Neuronal stem cell (in vitro differentiated cells): Measurements from ENCODE around the gene SYT5.
A peak's percentile ranks its signal among the peaks of the same experiment; 100 is the strongest.

Experiments
- DNase-seq: peaks from one replicate; pipeline ENCODE4 v3.0.0-alpha.2; 2013; ENCODE audit warnings: low spot score
- H2AFZ ChIP-seq: one replicate; pipeline ENCODE4 v1.6.1; 2013; ENCODE audit warnings: mild to moderate bottlenecking, low read length, inconsistent platforms
- H2AK5ac ChIP-seq: 2 replicates; pipeline ENCODE4 v1.6.1; 2013; ENCODE audit warnings: low read depth, mild to moderate bottlenecking, inconsistent platforms, low read length, moderate library complexity, mixed read lengths
- H2BK120ac ChIP-seq: 2 replicates; pipeline ENCODE4 v1.6.1; 2013; ENCODE audit warnings: low read depth, mild to moderate bottlenecking, inconsistent platforms, low read length, moderate library complexity, mixed read lengths
- H2BK12ac ChIP-seq: one replicate; pipeline ENCODE4 v1.6.1; 2013; ENCODE audit warnings: low read length, inconsistent platforms
- H2BK15ac ChIP-seq: 2 replicates; pipeline ENCODE4 v1.6.1; 2013; ENCODE audit warnings: mild to moderate bottlenecking, low read length, inconsistent platforms, mixed read lengths
- H2BK5ac ChIP-seq: one replicate; pipeline ENCODE4 v1.6.1; 2013; ENCODE audit warnings: inconsistent platforms, mild to moderate bottlenecking, low read length, moderate library complexity
- H3K14ac ChIP-seq: one replicate; pipeline ENCODE4 v1.6.1; 2013; ENCODE audit warnings: low read length, inconsistent platforms
- H3K18ac ChIP-seq: 2 replicates; pipeline ENCODE4 v1.6.1; 2013; ENCODE audit warnings: low read length, inconsistent platforms
- H3K23ac ChIP-seq: 2 replicates; pipeline ENCODE4 v1.6.1; 2013; ENCODE audit warnings: low read depth, mild to moderate bottlenecking, mixed read lengths, low read length, inconsistent platforms; ENCODE audit not compliant: poor library complexity
- H3K27ac ChIP-seq: replicated peaks from 3 replicates; pipeline ENCODE4 v1.5.1; 2013; ENCODE audit warnings: low read length, inconsistent platforms
- H3K27me3 ChIP-seq, 3 experiments: 2 replicates each; pipeline ENCODE4 v1.6.1; 2013; ENCODE audit warnings: low read length in 3 of 3, mild to moderate bottlenecking in 2 of 3, inconsistent platforms in 1 of 3, low read depth in 1 of 3, mixed read lengths in 1 of 3, moderate library complexity in 1 of 3; ENCODE audit not compliant: control insufficient read depth in 3 of 3, insufficient read depth in 3 of 3
- H3K36me3 ChIP-seq, 2 donors: replicated peaks in 1 of 2; 2 replicates each; pipeline ENCODE4 v1.6.1; 2013; ENCODE audit warnings: low read length in 2 of 2; ENCODE audit not compliant: control insufficient read depth in 2 of 2, insufficient read depth in 2 of 2
- H3K4ac ChIP-seq: 2 replicates; pipeline ENCODE4 v1.6.1; 2013; ENCODE audit warnings: inconsistent platforms, mild to moderate bottlenecking, low read length, moderate library complexity
- H3K4me1 ChIP-seq, 2 donors: 1 replicate in 1 of 2; 2 replicates in 1 of 2; pipeline ENCODE4 v1.6.1; 2013; ENCODE audit warnings: low read length in 2 of 2, low read depth in 1 of 2; ENCODE audit not compliant: control insufficient read depth in 2 of 2, insufficient read depth in 1 of 2
- H3K4me2 ChIP-seq: one replicate; pipeline ENCODE4 v1.6.1; 2013; ENCODE audit warnings: mild to moderate bottlenecking, low read length, inconsistent platforms; ENCODE audit not compliant: insufficient read depth, poor library complexity, severe bottlenecking
- H3K4me3 ChIP-seq, 2 donors: 2 replicates each; pipeline ENCODE4 v1.5.1; 2013; ENCODE audit warnings: low read length in 2 of 2, mild to moderate bottlenecking in 2 of 2, inconsistent platforms in 1 of 2, moderate library complexity in 1 of 2
- H3K79me1 ChIP-seq: one replicate; pipeline ENCODE4 v1.6.1; 2013; ENCODE audit warnings: low read depth, mild to moderate bottlenecking, inconsistent platforms, low read length, moderate library complexity
- H3K9ac ChIP-seq: one replicate; pipeline ENCODE4 v1.6.1; 2013; ENCODE audit warnings: mild to moderate bottlenecking, low read depth, low read length, inconsistent platforms; ENCODE audit not compliant: poor library complexity
- H3K9me3 ChIP-seq, 2 donors: replicated peaks in 1 of 2; 2 replicates each; pipeline versions ENCODE3 to v1.6.1; 2013; ENCODE audit warnings: low read length in 2 of 2, mild to moderate bottlenecking in 2 of 2, inconsistent platforms in 1 of 2, low read depth in 1 of 2, mixed read lengths in 1 of 2, moderate library complexity in 1 of 2; ENCODE audit not compliant: control insufficient read depth in 2 of 2, insufficient read depth in 1 of 2
- H4K8ac ChIP-seq: one replicate; pipeline ENCODE4 v1.6.1; 2013; ENCODE audit warnings: low read depth, mild to moderate bottlenecking, inconsistent platforms, low read length, moderate library complexity
- H4K91ac ChIP-seq: one replicate; pipeline ENCODE4 v1.6.1; 2013; ENCODE audit warnings: low read length, low read depth, mild to moderate bottlenecking, inconsistent platforms; ENCODE audit not compliant: poor library complexity
- WGBS, 2 donors: extraction: QIAGEN DNeasy Blood & Tissue Kit; methylation state at CpG; one replicate each; pipeline ENCODE4 v1.1.7; 2013; ENCODE audit warnings: missing lambda C conversion rate in 2 of 2, mixed read lengths in 1 of 2; ENCODE audit not compliant: insufficient read length in 2 of 2, insufficient replicate concordance in 1 of 2; ENCODE audit errors: extremely low coverage in 2 of 2; 5-methylcytosine and 5-hydroxymethylcytosine counted together

Gene SYT5

DNA sequence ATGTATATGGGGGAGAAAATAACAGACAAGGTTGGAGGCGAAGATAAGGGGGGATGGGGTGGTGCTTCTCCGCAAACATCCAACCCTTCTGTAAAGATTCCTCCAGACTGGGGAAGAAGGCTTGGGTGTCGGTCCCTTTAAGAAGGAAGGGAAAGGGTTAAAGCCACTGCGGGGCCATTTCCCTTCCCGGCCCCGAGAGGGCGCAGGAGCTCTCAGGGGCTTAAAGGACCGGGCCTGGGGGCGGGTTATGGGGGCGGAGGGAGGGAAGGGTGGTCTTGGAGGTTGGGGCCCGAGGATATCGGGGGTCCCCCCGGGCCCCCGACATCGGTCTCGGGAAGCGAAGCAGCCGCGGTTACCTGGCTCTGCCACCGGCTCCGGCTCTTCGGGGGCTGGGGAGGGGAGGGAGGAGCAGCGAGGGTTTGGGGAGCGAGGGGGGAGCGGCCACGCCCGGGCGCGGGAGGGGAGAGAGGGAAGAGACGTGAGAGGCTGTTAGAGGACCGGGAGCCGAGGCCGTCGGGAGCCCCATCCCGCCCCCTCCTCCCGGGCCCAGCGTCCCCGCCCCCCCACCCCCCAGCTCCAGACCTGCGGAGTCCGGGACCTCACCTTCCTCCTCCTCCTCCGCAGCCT lies 33.9 kb downstream of the SYT5 start:
- Histone ChIP-seq H3K9ac (no peak overlapping the region), H3K18ac (peak overlapping the region; percentile 100), H3K4ac (no peak overlapping the region), H2AK5ac (peak overlapping the region; percentile 74), H4K8ac (no peak overlapping the region), H3K79me1 (no peaks in the 10 kb centered on the region), H2BK15ac (peak overlapping the region; percentile 86), H3K36me3 (no peaks in the 10 kb centered on the region), H3K27ac (peak overlapping the region; percentile 81), H3K4me3 (peak overlapping the region in 1 of 2 donors; percentile 70), H2BK5ac (peak overlapping the region; percentile 22), H3K27me3 (peaks cover 0 to 55% (median 2%) of the 10 kb centered on the region in 3 experiments), H3K14ac (no peak overlapping the region), H2BK120ac (no peak overlapping the region), H4K91ac (no peak overlapping the region), H2AFZ (peak overlapping the region; percentile 85), H2BK12ac (no peak overlapping the region), H3K4me2 (peak overlapping the region; percentile 78), H3K9me3 (no peaks in the 10 kb centered on the region), H3K4me1 (peaks cover 8 to 26% of the 10 kb centered on the region in 2 donors), H3K23ac (peak overlapping the region; percentile 80)
- DNase-seq = no peak
- no CpG with 5 or more reads among the region's 41 CpGs for WGBS, 2 donors

DNA sequence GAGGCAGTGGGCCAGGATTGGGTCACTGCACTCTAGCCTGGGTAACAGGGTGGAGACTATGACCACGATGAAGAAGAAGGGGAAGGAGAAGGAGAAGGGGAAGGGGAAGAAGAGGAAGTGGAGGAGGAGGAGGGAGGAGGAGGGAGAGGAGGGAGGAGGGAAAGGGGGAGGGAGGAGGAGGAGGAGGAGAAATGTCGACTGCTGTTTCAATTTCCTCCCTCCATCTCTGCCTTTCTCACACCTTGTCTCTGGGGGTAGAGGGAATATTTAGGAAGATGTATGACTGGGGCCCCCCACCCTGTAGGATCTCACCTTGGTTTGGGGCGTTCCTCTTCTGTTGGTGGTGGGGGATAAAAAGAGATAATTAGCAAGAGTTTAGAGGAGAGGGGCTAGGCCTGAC lies 34.9 kb downstream of the SYT5 start:
- Histone ChIP-seq H2AK5ac (peak overlapping the region; percentile 61), H3K4me2 (no peak overlapping the region), H3K23ac (no peak overlapping the region), H3K9ac (no peak overlapping the region), H2BK120ac (no peak overlapping the region), H2BK12ac (no peak overlapping the region), H3K27me3 (peaks cover 0 to 52% (median 2%) of the 10 kb centered on the region in 3 experiments), H3K27ac (no peak overlapping the region), H3K79me1 (no peaks in the 10 kb centered on the region), H3K18ac (no peak overlapping the region), H3K4ac (no peak overlapping the region), H2BK5ac (peak overlapping the region; percentile 35), H3K14ac (no peak overlapping the region), H3K36me3 (no peaks in the 10 kb centered on the region), H4K91ac (no peak overlapping the region), H2BK15ac (peak overlapping the region; percentile 72), H4K8ac (no peak overlapping the region), H3K4me1 (peaks cover 11 to 30% of the 10 kb centered on the region in 2 donors), H3K4me3 (no peak overlapping the region), H3K9me3 (no peaks in the 10 kb centered on the region), H2AFZ (no peak overlapping the region)
- DNase-seq = no peak
- WGBS, 2 donors = no CpG with 5 or more reads among the region's 3 CpGs

DNA sequence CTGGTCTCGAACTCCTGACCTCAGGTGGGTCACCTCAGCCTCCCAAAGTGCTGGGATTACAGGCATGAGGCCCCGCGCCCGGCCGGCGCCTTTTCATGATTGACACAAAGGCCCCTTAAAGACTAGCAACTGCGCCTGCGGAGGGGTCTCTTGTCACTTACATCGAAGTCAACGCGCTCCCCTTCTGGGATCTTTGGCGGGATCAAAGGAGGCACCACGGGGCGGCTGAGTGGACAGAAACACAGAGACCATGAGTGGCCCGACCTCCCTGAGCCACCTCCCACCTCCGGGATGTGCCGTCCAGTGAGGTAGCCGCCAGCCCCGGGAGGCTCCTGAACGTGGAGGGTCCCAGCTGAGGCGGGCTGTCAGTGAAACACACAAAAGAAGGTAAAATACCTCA lies 38.4 kb downstream of the SYT5 start:
- Histone ChIP-seq H3K27me3 (peaks cover 0 to 33% (median 2%) of the 10 kb centered on the region in 3 experiments), H2AFZ (peak overlapping the region; percentile 89), H2BK5ac (no peak overlapping the region), H3K4ac (no peak overlapping the region), H3K4me3 (no peak overlapping the region), H3K4me1 (peaks cover 3 to 6% of the 10 kb centered on the region in 2 donors), H3K79me1 (no peaks in the 10 kb centered on the region), H3K36me3 (no peaks in the 10 kb centered on the region), H4K8ac (no peak overlapping the region), H3K23ac (no peak overlapping the region), H4K91ac (no peak overlapping the region), H3K14ac (no peak overlapping the region), H3K18ac (peak overlapping the region; percentile 4), H3K27ac (no peak overlapping the region), H3K4me2 (no peak overlapping the region), H3K9me3 (no peaks in the 10 kb centered on the region), H3K9ac (no peak overlapping the region), H2BK15ac (no peak overlapping the region), H2BK120ac (no peak overlapping the region), H2BK12ac (no peak overlapping the region), H2AK5ac (no peak overlapping the region)
- no peak for DNase-seq
- WGBS, 2 donors = no CpG with 5 or more reads among the region's 21 CpGs

DNA sequence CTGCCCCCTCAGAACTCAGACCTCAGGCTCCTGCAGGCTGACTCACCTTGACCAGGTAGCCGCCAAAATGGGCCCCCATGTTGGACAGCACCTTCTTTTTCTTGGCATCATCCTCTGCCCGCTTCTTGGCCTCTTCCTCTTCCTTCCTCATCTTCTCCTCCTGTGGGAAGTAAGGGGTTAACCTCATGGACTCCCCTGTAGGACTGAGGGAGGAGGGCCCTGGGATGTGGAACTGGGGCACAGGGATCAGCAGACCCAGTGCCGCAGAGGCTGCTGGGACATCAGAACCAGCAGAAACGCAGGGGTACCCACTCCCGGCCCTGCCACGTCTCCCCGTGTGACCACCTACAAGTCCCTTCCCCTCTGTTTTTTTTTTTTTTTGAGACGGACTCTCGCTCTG lies 42.2 kb downstream of the SYT5 start:
- peaks cover 0 to 2% of the 10 kb centered on the region in 2 donors for H3K36me3 ChIP-seq
- H3K4ac ChIP-seq = peak overlapping the region; percentile 10
- no peak overlapping the region for H2BK15ac ChIP-seq
- no peak overlapping the region for H2BK120ac ChIP-seq
- WGBS, 2 donors = no CpG with 5 or more reads among the region's 9 CpGs
- H3K18ac ChIP-seq = no peak overlapping the region
- no peak overlapping the region for H4K91ac ChIP-seq
- no peak overlapping the region for H3K9ac ChIP-seq
- no peak overlapping the region for H4K8ac ChIP-seq
- H3K23ac ChIP-seq = no peak overlapping the region
- no peak overlapping the region for H2AFZ ChIP-seq
- no peaks in the 10 kb centered on the region for H3K9me3 ChIP-seq
- H3K4me1 ChIP-seq = peaks cover 10 to 13% of the 10 kb centered on the region in 2 donors
- no peak overlapping the region for H2BK12ac ChIP-seq
- H3K79me1 ChIP-seq = no peaks in the 10 kb centered on the region
- no peak overlapping the region for H2BK5ac ChIP-seq
- H3K4me3 ChIP-seq = no peak overlapping the region
- H3K14ac ChIP-seq = no peak overlapping the region
- H2AK5ac ChIP-seq = peak overlapping the region; percentile 61
- no peak for DNase-seq
- no peak overlapping the region for H3K27ac ChIP-seq
- peaks cover 0 to 3% (median 0%) of the 10 kb centered on the region in 3 experiments for H3K27me3 ChIP-seq
- no peak overlapping the region for H3K4me2 ChIP-seq
